ENCODE measurements around the gene PVALB. TPM values are rescaled to one million over a fixed set of nuclear protein-coding genes. Genes with fewer than 3 reads are reported as not detected.

PVALB gene
- total RNA-seq, result not detected in 2 replicates
- not detected in 2 replicates for polyA plus RNA-seq

DNA sequence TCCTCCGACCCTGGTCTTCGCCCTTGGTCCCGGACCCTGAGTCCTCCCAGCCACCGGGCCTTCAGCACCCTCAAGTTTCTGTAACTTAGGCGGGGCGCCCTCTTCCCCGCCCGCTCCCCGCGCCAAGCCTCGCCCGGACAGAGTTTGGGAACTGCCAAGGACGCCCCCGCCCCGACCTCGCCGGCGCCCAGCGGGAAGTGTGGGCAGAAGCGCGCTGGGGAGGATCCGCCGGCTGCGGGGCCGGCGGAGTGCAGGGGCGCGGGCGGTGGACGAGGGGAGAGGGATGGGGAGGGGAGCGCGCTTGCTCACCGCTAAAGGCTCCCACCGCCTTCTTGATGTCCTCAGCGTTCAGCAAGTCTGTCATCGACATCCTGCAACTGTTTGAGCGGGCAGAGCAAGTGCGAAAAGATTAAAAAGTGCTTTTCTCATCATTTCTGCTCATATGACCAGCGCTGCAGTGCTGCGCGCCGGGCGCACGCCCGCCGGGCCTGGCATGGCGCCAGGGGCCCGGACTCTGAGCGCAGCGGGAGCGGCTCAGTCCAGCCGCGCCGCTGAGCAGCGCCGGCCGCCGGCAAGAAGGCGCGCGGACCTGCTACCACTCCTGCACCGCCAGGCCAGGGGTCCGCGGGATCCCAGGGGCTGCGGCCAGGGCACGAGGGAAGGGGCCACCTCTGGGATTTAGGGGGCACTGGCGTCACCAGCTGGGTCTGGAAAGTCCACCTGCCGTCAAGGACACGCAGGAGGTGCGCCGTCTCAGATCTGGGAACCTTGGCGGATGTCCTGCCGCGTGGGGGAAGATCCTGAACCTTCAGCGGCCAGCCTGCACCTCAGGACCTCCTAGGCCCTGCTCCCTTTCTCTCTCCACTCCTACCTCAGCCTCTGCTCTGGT is at the start of gene PVALB:
Gene PVALB, minus strand, starts transcription at position 400 of the 889 bp plus-strand sequence. Its CDS starts 30 bp downstream, at position 370.
- Histone ChIP-seq H3K27ac (no peak within 1 kb of the TSS), H3K4me1 (ENCODE audit: low read depth) (no peaks in the 10 kb centered on the region), H3K9me3 (ENCODE audit: low read depth) (no peaks in the 10 kb centered on the region), H3K36me3 (no peaks in the 10 kb centered on the region), H3K4me3 (peak within 1 kb of the TSS; percentile 19), H3K27me3 (peaks cover 52% of the 10 kb centered on the region)
- DNase-seq (ENCODE audit: low read depth in 1 of 2, low spot score in 1 of 2), result peak; percentile 65 to 82
- TF ChIP-seq CTCF (IDR thresholded peaks at IDR 0.05; ENCODE audit: low read depth, low read length), result no peak

DNA sequence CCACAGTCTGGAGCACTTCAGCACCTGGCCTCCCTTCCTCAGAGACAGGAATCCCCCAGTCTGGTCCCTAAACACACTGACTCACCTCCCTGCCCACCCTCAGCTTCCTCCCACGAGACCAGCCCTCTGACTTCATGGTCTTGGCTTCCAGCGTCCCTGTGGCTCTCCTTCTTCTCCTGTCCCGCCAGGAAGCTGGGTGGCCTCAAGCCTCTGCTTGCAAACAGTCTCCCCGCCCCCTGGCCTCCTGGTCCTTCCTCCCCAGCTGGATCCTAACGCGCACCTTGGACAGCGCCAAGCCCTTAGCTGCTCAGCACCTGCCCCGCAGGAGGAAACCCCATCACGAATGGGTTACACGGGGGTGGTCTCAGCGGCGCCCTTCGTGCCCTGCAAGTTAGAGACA is 48.5 kb upstream of the PVALB start:
- peaks cover 2% of the 10 kb centered on the region for H3K27me3 ChIP-seq
- no peak for TF ChIP-seq CTCF (IDR thresholded peaks at IDR 0.05; ENCODE audit: low read depth, low read length)
- peak; percentile 34 to 61 for DNase-seq (ENCODE audit: low read depth in 1 of 2, low spot score in 1 of 2)
- H3K9me3 ChIP-seq (ENCODE audit: low read depth), result no peaks in the 10 kb centered on the region
- H3K27ac ChIP-seq, result no peak overlapping the region
- no peaks in the 10 kb centered on the region for H3K36me3 ChIP-seq
- H3K4me3 ChIP-seq, result no peak overlapping the region
- H3K4me1 ChIP-seq (ENCODE audit: low read depth), result no peaks in the 10 kb centered on the region

DNA sequence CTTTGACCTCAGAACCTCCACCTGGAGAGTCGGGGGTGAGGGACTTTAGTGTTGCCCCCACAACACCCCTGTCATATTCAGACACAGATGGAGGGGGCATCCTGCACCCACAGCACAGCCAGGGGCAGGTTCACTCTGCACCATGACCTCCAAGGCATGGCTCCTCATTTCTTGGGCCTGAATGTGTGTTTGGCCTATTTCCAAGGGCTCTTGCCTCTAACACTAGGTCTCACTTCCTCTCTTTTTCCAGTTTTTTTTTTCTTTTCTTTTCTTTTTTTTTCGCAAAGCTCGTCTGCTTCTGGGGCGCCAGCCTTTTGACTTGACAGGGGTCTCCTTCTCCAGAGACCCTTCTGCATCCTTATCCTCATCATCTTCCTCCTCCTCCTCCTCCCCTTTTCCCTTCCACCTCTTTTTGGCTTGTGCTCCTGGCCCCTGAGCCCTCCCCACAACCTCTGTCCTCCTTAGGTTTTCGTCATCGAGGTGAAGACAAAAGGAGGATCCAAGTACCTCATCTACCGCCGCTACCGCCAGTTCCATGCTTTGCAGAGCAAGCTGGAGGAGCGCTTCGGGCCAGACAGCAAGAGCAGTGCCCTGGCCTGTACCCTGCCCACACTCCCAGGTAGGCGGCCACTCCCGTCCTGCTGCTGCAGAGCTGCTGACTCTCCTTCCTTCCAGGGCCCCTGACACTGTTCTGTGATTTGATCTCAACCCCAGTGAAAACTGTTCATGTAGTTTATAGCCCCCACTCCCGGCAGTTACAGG is 47.8 kb upstream of the PVALB start:
- H3K36me3 ChIP-seq, result no peaks in the 10 kb centered on the region
- no peak overlapping the region for H3K4me3 ChIP-seq
- H3K9me3 ChIP-seq (ENCODE audit: low read depth), result no peaks in the 10 kb centered on the region
- no peak for DNase-seq (ENCODE audit: low read depth in 1 of 2, low spot score in 1 of 2)
- H3K27me3 ChIP-seq, result no peaks in the 10 kb centered on the region
- TF ChIP-seq CTCF (IDR thresholded peaks at IDR 0.05; ENCODE audit: low read depth, low read length), result no peak
- no peaks in the 10 kb centered on the region for H3K4me1 ChIP-seq (ENCODE audit: low read depth)
- H3K27ac ChIP-seq, result no peak overlapping the region

GRCh38 chr22:36863979-36864378 is 47.1 kb upstream of the PVALB start:
- H3K36me3 ChIP-seq, result no peaks in the 10 kb centered on the region
- no peak for TF ChIP-seq CTCF (IDR thresholded peaks at IDR 0.05; ENCODE audit: low read depth, low read length)
- no peak for DNase-seq (ENCODE audit: low read depth in 1 of 2, low spot score in 1 of 2)
- H3K27ac ChIP-seq, result no peak overlapping the region
- peaks cover 6% of the 10 kb centered on the region for H3K27me3 ChIP-seq
- no peak overlapping the region for H3K4me3 ChIP-seq
- H3K9me3 ChIP-seq (ENCODE audit: low read depth), result no peaks in the 10 kb centered on the region
- H3K4me1 ChIP-seq (ENCODE audit: low read depth), result no peaks in the 10 kb centered on the region

DNA sequence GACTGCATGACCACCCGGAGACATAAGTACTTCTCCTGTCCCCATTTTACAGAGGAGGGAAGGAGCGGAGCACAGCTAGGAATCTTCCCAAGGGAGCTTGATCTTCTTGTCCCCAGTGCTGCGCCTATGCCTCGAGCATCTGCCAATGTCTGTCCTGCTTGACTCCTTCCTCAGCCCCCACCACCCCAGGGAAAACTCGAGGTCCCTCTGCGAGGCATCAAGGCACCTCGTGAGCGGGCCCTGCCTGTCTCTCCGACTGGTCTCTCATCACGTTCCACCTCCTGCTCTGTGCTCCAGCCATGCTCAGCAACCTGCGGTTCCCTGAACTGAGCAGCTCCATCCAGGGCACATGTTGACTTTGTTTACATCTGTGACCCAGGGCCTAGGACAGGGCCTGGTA is 46.4 kb upstream of the PVALB start:
- no peaks in the 10 kb centered on the region for H3K36me3 ChIP-seq
- TF ChIP-seq CTCF (IDR thresholded peaks at IDR 0.05; ENCODE audit: low read depth, low read length), result no peak
- no peak overlapping the region for H3K4me3 ChIP-seq
- no peak overlapping the region for H3K27ac ChIP-seq
- H3K27me3 ChIP-seq, result peaks cover 13% of the 10 kb centered on the region
- DNase-seq (ENCODE audit: low read depth in 1 of 2, low spot score in 1 of 2), result no peak
- H3K4me1 ChIP-seq (ENCODE audit: low read depth), result no peaks in the 10 kb centered on the region
- no peaks in the 10 kb centered on the region for H3K9me3 ChIP-seq (ENCODE audit: low read depth)

All from cardiac muscle cell (in vitro differentiated cells and primary cell).